GM21786 (cell line): ENCODE measurements around the gene GCK.
"Not testable (repeated sequence)": the region's sequence is repeated elsewhere in the genome, so short reads cannot be mapped to it uniquely, and the experiment has no call there.

Experiments
- ATAC-seq: cut with Tn5 transposase; IDR thresholded peaks from one replicate; pipeline ENCODE4 v1.9.1; 2021; ENCODE audit not compliant: unreplicated experiment

Gene GCK

GRCh38 chr7:44145479-44145968, 43.7 kb downstream of the GCK start:
- no peak for ATAC-seq

GRCh38 chr7:44144968-44145478, 44.2 kb downstream of the GCK start:
- no peak for ATAC-seq

- no peak for ATAC-seq
Measured at GRCh38 chr7:44144426-44144967, 44.7 kb downstream of the GCK start.

- no peak for ATAC-seq
Measured at GRCh38 chr7:44143646-44144250, 45.5 kb downstream of the GCK start.

- ATAC-seq = no peak
Measured at GRCh38 chr7:44142028-44142427, 47.2 kb downstream of the GCK start.

- no peak for ATAC-seq
Measured at GRCh38 chr7:44141221-44141850, 47.9 kb downstream of the GCK start, which contains the start of gene MYL7. Gene MYL7, minus strand, starts transcription at chr7:44141332. Its CDS starts 27 bp downstream, at chr7:44141305.

GRCh38 chr7:44140341-44140740, 48.9 kb downstream of the GCK start:
- no peak for ATAC-seq

- no peak for ATAC-seq
Measured at GRCh38 chr7:44139311-44140010, 49.8 kb downstream of the GCK start.

- ATAC-seq = no peak
Measured at GRCh38 chr7:44138698-44139097, 50.5 kb downstream of the GCK start.

GRCh38 chr7:44136731-44137130, 52.5 kb downstream of the GCK start:
- ATAC-seq = no peak

- no peak for ATAC-seq
Measured at GRCh38 chr7:44134943-44135628, 54.2 kb downstream of the GCK start.

GRCh38 chr7:44133295-44133694, 55.9 kb downstream of the GCK start:
- no peak for ATAC-seq

- no peak for ATAC-seq
Measured at GRCh38 chr7:44132039-44132438, 57.2 kb downstream of the GCK start.

GRCh38 chr7:44131173-44132029, 57.8 kb downstream of the GCK start:
- ATAC-seq = no peak

- ATAC-seq = no peak
Measured at GRCh38 chr7:44128721-44129582, 60.3 kb downstream of the GCK start.

- ATAC-seq = no peak
Measured at GRCh38 chr7:44127161-44127560, 62.1 kb downstream of the GCK start.

GRCh38 chr7:44126574-44126973, 62.7 kb downstream of the GCK start:
- ATAC-seq = not testable (repeated sequence)

GRCh38 chr7:44124822-44125202, 64.4 kb downstream of the GCK start:
- ATAC-seq = no peak
